HG03060 (cell line): ENCODE measurements around the gene SOX10.

Source experiments
- ATAC-seq: cut with Tn5 transposase; IDR thresholded peaks from one replicate; pipeline ENCODE4 v1.9.1; 2021; ENCODE audit warnings: low read depth, moderate number of reproducible peaks; ENCODE audit not compliant: unreplicated experiment

Gene SOX10

DNA sequence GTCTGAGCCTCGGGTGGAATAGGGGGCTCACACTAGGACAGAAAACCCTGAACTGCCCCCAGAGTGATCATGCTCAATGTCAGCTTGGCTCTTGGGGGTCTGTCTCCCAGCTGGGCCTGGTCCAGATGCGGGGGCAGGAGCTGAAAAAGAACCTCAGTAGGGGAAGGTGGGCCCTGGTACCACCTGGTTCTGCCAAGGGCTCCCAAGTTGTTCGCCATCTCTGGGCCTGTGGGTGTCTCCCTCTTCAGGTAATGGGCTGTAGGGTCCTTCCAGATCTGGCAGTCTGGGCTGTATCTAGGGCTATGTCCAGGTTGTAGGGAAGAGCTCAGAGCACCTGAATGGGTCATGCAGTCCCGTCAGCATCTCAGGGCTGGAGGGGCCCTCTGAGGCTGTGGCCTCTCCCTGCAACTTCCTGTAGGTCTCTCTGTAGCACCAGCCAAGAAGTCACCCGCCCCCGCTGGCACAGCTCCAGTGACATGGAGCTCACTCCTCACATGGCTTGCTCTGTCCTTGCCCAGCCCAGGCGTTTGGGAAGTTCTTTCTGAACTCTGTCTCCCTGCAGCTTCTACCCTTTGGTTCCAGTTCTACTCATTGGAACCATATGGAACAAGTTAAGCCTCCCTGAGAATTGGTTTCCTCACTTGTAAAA lies 33.0 kb upstream of the SOX10 start:
- no peak for ATAC-seq

GRCh38 chr22:38016182-38017151 lies 32.1 kb upstream of the SOX10 start:
- ATAC-seq = no peak

DNA sequence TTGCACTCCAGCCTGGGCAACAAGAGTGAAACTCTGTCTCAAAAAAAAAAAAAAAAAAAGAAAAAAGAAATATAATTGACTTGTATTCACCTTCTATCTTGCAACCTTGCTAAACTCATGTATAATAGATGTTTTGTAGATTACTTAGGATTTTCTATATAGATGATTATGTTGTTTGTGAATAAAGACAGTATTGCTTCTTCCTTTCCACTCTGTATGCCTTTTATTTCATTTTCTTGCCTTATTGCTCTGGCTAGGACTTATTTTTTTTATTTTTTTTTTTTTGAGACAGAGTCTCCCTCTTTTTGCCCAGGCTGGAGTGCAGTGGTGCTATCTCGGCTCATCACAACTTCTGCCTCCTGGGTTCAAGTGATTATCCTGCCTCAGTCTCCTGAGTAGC lies 29.7 kb upstream of the SOX10 start:
- no peak for ATAC-seq

DNA sequence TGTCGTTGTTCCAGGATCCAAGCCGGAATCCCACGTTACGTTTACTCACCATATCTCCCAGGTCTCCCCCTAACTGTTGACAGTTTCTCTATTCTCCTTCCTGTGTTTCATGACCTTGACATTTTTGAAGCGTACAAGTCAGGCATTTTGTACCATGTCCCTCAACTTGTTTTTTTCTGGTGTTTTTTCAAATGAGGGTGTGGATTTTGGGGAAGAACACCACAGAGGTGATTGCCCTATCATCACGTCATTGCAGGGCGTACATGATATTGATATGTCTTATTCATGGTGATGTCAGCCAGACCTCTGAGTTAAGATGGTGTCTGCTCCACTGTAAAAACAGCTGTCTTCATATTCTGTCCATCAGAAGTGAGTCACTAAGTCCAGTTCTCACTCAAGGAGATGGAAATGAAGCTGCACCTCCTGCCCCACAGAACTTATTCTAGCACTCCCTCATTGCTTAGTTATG lies 28.3 kb upstream of the SOX10 start:
- ATAC-seq = no peak

GRCh38 chr22:38009000-38009806 lies 24.8 kb upstream of the SOX10 start:
- ATAC-seq = no peak

DNA sequence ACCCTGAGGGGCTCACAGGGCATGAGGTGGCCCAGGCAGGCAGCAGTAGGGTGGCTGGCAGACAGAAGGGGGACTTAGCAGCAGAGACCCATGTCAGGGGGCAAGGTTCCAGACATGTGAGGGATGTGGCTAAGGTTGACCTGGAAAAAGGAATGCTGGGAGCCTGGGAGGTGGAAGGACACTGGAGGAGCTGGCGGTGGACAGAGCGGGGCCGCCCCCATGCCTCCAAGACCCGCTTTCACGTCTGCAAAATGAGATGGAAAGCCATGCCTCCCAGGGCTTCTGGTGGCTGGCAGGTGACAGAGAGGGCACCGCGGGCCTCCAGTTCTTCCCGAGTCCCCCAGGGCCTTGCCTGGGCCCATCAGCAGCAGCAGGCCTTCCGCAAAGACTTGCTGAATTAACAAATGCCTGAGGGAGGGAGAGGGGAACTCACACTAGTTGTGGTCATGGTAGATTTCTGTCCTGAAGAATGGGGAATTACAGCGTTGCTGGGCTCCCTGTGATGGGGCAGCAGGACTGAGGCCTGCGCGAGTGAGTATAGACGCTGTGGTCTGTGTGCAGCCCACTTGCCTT lies 23.1 kb upstream of the SOX10 start:
- no peak for ATAC-seq

GRCh38 chr22:38006906-38007305 lies 22.6 kb upstream of the SOX10 start:
- ATAC-seq = no peak

- ATAC-seq = no peak
These were observed 21.6 kb upstream of the SOX10 start for GRCh38 chr22:38005943-38006342.

DNA sequence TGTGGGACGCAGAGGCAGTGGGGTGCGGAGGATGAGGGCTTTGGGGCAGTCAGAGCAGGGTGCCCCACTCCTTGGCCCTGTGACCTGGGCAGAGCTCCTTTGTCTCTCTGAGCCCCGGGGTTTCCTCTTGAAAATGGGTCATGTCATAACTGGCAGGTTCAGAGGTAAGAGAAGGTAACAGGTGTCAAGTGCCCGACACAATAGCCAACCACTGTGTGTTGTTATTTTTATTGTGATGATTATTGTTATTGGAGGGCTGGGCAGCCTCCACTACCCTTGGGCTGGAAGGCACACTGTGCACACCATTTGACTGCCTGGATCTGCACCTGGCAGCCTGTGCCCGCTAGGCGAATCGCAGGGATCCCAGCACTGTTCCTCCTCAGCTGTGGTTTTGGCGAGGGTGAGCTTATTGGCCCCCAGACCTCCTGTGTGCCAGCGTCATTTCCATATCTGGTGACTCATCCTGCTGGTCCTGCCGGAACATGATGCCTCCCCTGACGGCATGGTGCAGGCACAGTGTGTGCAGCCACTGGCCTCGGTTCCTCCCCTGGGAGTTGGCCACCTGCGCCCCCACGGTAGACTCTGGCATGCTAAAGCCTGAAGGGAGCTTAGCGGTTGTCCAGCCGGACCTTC lies 15.4 kb upstream of the SOX10 start:
- no peak for ATAC-seq

GRCh38 chr22:37999236-37999635 lies 14.9 kb upstream of the SOX10 start:
- no peak for ATAC-seq

- no peak for ATAC-seq
These were observed 14.2 kb upstream of the SOX10 start for GRCh38 chr22:37998543-37998942.

GRCh38 chr22:37996515-37997246 lies 12.3 kb upstream of the SOX10 start:
- no peak for ATAC-seq

GRCh38 chr22:37996079-37996478 lies 11.7 kb upstream of the SOX10 start:
- ATAC-seq = no peak

GRCh38 chr22:37995460-37995859 lies 11.1 kb upstream of the SOX10 start:
- ATAC-seq = no peak

DNA sequence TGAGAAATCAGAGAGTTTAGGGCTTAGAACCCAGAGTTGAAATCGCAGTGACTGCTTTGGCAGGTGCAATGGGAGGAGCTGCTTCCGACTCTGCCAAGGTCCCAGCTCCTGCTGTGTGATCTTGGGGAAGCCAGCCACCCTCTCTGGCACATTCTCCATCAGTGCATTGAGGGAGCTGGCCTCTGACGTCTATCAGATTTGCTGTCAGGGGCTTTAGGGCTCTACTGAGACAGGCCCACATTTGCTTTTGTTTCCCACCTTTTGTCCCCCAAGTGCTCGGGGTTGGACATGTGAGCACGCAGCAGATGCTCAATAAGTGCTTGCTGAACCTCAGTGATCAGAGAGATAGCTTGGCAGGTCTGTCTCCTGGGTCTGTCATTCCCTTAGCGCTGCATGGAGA lies 10.6 kb upstream of the SOX10 start:
- no peak for ATAC-seq

DNA sequence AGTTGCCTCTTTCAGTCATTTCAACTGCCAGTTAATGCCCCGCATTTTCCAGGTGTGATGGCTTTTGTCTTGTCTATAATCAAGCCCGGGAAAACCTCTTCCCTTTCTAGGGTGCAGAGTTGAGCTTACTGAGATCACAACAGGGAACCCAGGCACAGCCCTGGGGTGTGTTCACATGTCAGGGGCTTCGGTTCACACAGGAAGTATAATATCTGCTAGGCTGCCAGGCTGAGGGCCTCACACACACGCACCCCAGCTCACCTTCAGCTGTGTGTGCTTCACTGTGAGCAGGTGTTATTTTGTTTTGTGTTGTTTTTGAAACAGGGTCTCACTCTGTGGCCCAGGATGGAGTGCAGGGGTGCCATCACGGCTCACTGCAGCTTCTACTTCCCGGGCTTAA lies 9.7 kb upstream of the SOX10 start:
- no peak for ATAC-seq

DNA sequence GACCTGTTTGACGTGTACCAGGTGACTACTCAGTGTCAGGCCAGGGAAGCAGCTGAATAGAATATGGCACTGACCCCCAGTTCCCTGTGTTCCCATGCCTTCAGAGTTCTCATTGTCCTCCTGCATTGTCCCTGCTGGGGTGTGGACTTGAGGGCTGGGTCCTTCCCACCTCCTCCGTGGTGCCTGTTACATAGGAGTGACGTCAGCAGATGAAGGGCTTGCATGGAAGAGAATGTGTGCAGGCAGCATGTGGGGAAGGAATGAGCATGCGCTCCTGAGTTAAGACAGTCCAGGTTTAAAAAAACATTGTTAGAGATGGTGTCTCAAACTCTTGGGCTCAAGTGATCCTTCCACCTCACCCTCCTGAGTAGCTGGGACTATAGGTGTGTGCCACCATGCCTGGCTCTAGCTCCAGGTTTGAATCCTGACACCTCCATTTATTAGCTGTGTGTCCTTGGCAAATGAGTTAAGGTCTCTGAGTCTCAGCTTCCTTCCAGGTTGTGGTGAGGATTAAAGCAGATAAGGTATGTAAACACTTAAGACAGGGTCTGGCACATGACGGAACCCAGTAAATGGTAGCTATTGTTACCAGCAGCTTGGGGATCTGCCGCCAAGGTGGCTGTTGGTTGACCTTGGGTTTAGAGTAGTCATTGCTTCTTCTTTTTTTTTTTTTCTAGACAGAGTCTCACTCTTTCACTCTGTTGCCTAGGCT lies 7.5 kb upstream of the SOX10 start:
- no peak for ATAC-seq

GRCh38 chr22:37990862-37991261 lies 6.5 kb upstream of the SOX10 start:
- no peak for ATAC-seq

DNA sequence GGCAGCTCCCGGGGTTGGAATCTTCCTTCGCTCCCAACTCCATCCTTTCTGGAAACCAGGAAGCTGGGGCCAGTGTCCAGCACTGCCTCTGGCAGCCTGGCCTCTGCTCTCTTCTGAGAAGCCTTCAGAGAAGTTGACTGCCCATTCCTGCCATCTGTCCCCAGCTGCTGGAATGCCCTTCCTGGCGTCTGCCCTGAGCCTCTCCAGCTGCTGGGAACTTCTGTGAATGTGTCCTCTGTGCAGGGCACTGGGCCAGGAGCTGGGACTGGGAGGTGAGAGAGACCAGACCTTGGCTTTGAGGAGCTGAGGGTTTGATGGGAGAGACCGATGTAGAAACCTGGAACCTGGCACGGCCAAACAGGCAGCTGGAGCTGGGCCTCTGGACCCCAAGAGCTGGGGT lies 5.9 kb upstream of the SOX10 start:
- no peak for ATAC-seq
